Measurements from ENCODE around the gene TAF1C.
"Not testable (repeated sequence)": the region's sequence is repeated elsewhere in the genome, so short reads cannot be mapped to it uniquely, and the experiment has no call there.

The TAF1C gene

GRCh38 chr16:84186685-84187437 lies at the start of gene TAF1C:
TSS of gene TAF1C (minus strand) at chr16:84187057. CDS start at chr16:84184988, 2,069 bp downstream.
- DNase-seq, result peak; percentile 79 to 86 (median 84)

- no peak for DNase-seq
Observed at GRCh38 chr16:84234321-84235241, 47.7 kb upstream of the TAF1C start.

GRCh38 chr16:84233748-84234147 lies 46.9 kb upstream of the TAF1C start:
- no peak for DNase-seq

- DNase-seq, result no peak
Observed at GRCh38 chr16:84232969-84233368, 46.1 kb upstream of the TAF1C start.

- DNase-seq, result no peak
Observed at GRCh38 chr16:84232060-84232459, 45.2 kb upstream of the TAF1C start.

- DNase-seq, result no peak
Observed at GRCh38 chr16:84229471-84229870, 42.6 kb upstream of the TAF1C start.

GRCh38 chr16:84228256-84228838 lies 41.5 kb upstream of the TAF1C start:
- DNase-seq, result no peak

GRCh38 chr16:84227548-84227947 lies 40.7 kb upstream of the TAF1C start:
- DNase-seq, result no peak

- DNase-seq, result no peak
Observed at GRCh38 chr16:84226026-84226425, 39.2 kb upstream of the TAF1C start.

- DNase-seq, result no peak
Observed at GRCh38 chr16:84225571-84225970, 38.7 kb upstream of the TAF1C start.

GRCh38 chr16:84225126-84225525 lies 38.3 kb upstream of the TAF1C start:
- no peak for DNase-seq

GRCh38 chr16:84224554-84224953 lies 37.7 kb upstream of the TAF1C start:
- DNase-seq, result no peak

- DNase-seq, result no peak
Observed at GRCh38 chr16:84223456-84223855, 36.6 kb upstream of the TAF1C start.

GRCh38 chr16:84220851-84221250 lies 34.0 kb upstream of the TAF1C start:
- no peak for DNase-seq

- no peak for DNase-seq
Observed at GRCh38 chr16:84218956-84219355, 32.1 kb upstream of the TAF1C start.

- DNase-seq, result no peak
Observed at GRCh38 chr16:84218176-84218823, 31.4 kb upstream of the TAF1C start.

- not testable (repeated sequence) for DNase-seq
Observed at GRCh38 chr16:84216144-84216543, 29.3 kb upstream of the TAF1C start.

GRCh38 chr16:84215531-84215930 lies 28.7 kb upstream of the TAF1C start:
- DNase-seq, result no peak

- no peak for DNase-seq
Observed at GRCh38 chr16:84214451-84215066, 27.7 kb upstream of the TAF1C start.

GRCh38 chr16:84212631-84213030 lies 25.8 kb upstream of the TAF1C start:
- no peak for DNase-seq

GRCh38 chr16:84212154-84212553 lies 25.3 kb upstream of the TAF1C start:
- no peak for DNase-seq

- DNase-seq, result no peak
Observed at GRCh38 chr16:84209989-84210388, 23.1 kb upstream of the TAF1C start.

- DNase-seq, result no peak
Observed at GRCh38 chr16:84207879-84208278, 21.0 kb upstream of the TAF1C start.
